ENCODE data around the gene MBLAC1.

GRCh38 chr7:100177045-100178001 lies 50.6 kb downstream of the MBLAC1 start, which contains the start of the genes GPC2 and STAG3:
- TF ChIP-seq ZFP30 (CRISPR knock-in tag; IDR thresholded peaks at IDR 0.05) (no peak), GLIS3 (CRISPR knock-in tag; IDR thresholded peaks at IDR 0.05) (no peak), ZNF70 (CRISPR knock-in tag; IDR thresholded peaks at IDR 0.05) (peak; percentile 31; the same call in 1 of the 2 replicates), ISL1 (CRISPR knock-in tag; IDR thresholded peaks at IDR 0.05) (no peak), ZNF565 (CRISPR knock-in tag; conservative IDR thresholded peaks at IDR 0.05; ENCODE audit: low read depth) (0 out of 2 replicates have a peak, but pooled peaks have one; percentile 38), CSDC2 (CRISPR knock-in tag; IDR thresholded peaks at IDR 0.05) (no peak)

All from SK-N-SH treated with all-trans-retinoic acid at 6 μM for 48 hours (cell line).